Measurements from ENCODE around the gene HDAC4. TPM values are rescaled to one million over a fixed set of nuclear protein-coding genes. Genes with fewer than 3 reads are reported as not detected.

The HDAC4 gene
- polyA plus RNA-seq, 2 of the 4 experiments (the other 2 are of a cell fraction), result 8.6 to 10.4 TPM

DNA sequence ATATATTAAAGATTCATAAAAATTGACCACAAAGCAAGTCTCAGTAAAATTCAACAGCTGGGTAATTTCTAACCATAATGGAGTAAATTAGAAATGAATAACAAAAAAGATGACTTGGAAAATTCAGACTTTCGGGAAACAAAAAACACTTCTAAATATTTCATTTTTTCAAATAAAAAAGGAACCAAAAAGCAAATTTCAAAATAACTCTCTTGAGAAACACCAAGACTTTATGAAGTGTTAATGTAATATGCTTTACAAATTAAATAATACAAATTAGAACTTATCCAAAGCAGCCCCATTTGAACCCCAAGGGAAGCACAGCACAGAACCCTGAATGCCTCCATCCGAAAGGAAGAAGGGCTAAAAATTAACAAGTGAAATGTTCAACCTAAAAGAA, 175.9 kb downstream of the HDAC4 start:
- Histone ChIP-seq H3K9me3 (no peaks in the 10 kb centered on the region), H3K4me2 (no peak overlapping the region), H3K4me3 (no peak overlapping the region), H3K4me1 (peaks cover 47% of the 10 kb centered on the region), H3K27ac (no peak overlapping the region)
- TF ChIP-seq POLR2A (IDR thresholded peaks at IDR 0.05; ENCODE audit: low read length) (no peak), EHF (CRISPR knock-in tag; IDR thresholded peaks at IDR 0.05) (no peak), SMC3 (IDR thresholded peaks at IDR 0.05) (no peak), CHD2 (IDR thresholded peaks at IDR 0.05; ENCODE audit: low read length, partially characterized antibody) (no peak), CTCF (IDR thresholded peaks at IDR 0.05) (no peak)
- WGBS (ENCODE audit: missing lambda C conversion rate), result 93% methylated on average over 2 of the region's 2 CpGs
- ATAC-seq (no peak), DNase-seq (ENCODE audit: low read depth in 1 of 2, low spot score in 1 of 2) (no peak), FAIRE-seq (no peak)
- ChIA-PET CTCF (interaction anchor here (1.8 kb wide), 1 partner anchor 13 kb away, joined by 4 read pairs; no protein-coding TSS in a partner anchor), POLR2A (no interaction called here)

DNA sequence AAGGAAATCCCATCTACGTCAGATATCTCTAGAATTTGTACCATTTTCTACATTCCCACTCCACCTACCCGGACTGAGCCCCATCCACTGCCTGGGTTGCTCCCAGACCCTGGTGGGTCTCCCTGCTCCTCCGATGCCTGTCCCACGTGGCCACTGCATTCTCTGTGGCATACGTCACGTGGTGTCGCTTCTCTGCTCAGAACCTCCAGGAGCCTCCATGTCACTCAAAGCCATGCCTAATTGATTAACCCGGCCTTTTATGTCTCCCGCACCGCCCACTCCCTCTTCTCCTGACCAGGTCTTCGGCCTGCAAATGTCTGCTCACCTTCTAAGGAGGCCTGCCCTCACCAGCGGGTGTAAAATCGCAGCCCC, 176.6 kb downstream of the HDAC4 start:
- FAIRE-seq (no peak), ATAC-seq (no peak), DNase-seq (ENCODE audit: low read depth in 1 of 2, low spot score in 1 of 2) (no peak)
- Histone ChIP-seq H3K27ac (peak overlapping the region in 1 of 2 experiments; percentile 19; a peak in 1 of 6 replicates), H3K4me1 (peaks cover 47% of the 10 kb centered on the region), H3K9me3 (no peaks in the 10 kb centered on the region), H3K4me3 (no peak overlapping the region), H3K4me2 (no peak overlapping the region)
- CTCF ChIA-PET, result no interaction called here
- POLR2A ChIA-PET, result no interaction called here
- TF ChIP-seq POLR2AphosphoS2 (conservative IDR thresholded peaks at IDR 0.05; ENCODE audit: low read length), result no peak
- no peak for TF ChIP-seq ESRRA (IDR thresholded peaks at IDR 0.05; ENCODE audit: borderline replicate concordance, low read length)
- TF ChIP-seq CBX8 (IDR thresholded peaks at IDR 0.05), result no peak
- TF ChIP-seq CHD2 (IDR thresholded peaks at IDR 0.05; ENCODE audit: low read length, partially characterized antibody), result no peak
- TF ChIP-seq HOXB13 (CRISPR knock-in tag; IDR thresholded peaks at IDR 0.05; ENCODE audit: low read depth), result no peak
- TF ChIP-seq PHF8 (IDR thresholded peaks at IDR 0.05; ENCODE audit: borderline replicate concordance, low read depth), result no peak
- TF ChIP-seq NPAS2 (CRISPR knock-in tag; IDR thresholded peaks at IDR 0.05; ENCODE audit: borderline replicate concordance), result no peak
- no peak for TF ChIP-seq FOXS1 (CRISPR knock-in tag; IDR thresholded peaks at IDR 0.05)
- 97% methylated on average over 13 of the region's 13 CpGs for WGBS (ENCODE audit: missing lambda C conversion rate)

- DNase-seq (ENCODE audit: low read depth in 1 of 2, low spot score in 1 of 2), result no peak
- WGBS (ENCODE audit: missing lambda C conversion rate), result 87% methylated on average over 24 of the region's 24 CpGs
- H3K27ac ChIP-seq, result peak overlapping the region in 1 of 2 experiments; percentile 19; a peak in 1 of 6 replicates
- H3K4me2 ChIP-seq, result peak overlapping the region; percentile 5; the same call in 1 of the 3 replicates
- H3K4me1 ChIP-seq, result peaks cover 47% of the 10 kb centered on the region
- H3K9me3 ChIP-seq, result no peaks in the 10 kb centered on the region
- TF ChIP-seq HOXB5 (CRISPR knock-in tag; IDR thresholded peaks at IDR 0.05) (no peak), EHF (CRISPR knock-in tag; IDR thresholded peaks at IDR 0.05) (no peak), ZFP36 (IDR thresholded peaks at IDR 0.05; ENCODE audit: borderline replicate concordance, partially characterized antibody) (no peak), ATOH8 (CRISPR knock-in tag; IDR thresholded peaks at IDR 0.05; ENCODE audit: low read depth) (no peak), EHMT2 (IDR thresholded peaks at IDR 0.05; ENCODE audit: low read depth) (no peak), HOXA7 (CRISPR knock-in tag; IDR thresholded peaks at IDR 0.05) (no peak), MAZ (IDR thresholded peaks at IDR 0.05; ENCODE audit: borderline replicate concordance, low read depth, low read length) (no peak), CEBPB (IDR thresholded peaks at IDR 0.05) (no peak), ZNF302 (CRISPR knock-in tag; IDR thresholded peaks at IDR 0.05) (no peak), GATA3 (IDR thresholded peaks at IDR 0.05; ENCODE audit: borderline replicate concordance) (no peak), POLR2AphosphoS2 (conservative IDR thresholded peaks at IDR 0.05; ENCODE audit: low read length) (no peak), RAD21 (conservative IDR thresholded peaks at IDR 0.05 in 1 of 2, IDR thresholded peaks at IDR 0.05 in 1 of 2) (no peak), MAFK (IDR thresholded peaks at IDR 0.05; ENCODE audit: partially characterized antibody) (no peak), USF2 (IDR thresholded peaks at IDR 0.05) (no peak)
- TF ChIP-seq, protein P1, sequence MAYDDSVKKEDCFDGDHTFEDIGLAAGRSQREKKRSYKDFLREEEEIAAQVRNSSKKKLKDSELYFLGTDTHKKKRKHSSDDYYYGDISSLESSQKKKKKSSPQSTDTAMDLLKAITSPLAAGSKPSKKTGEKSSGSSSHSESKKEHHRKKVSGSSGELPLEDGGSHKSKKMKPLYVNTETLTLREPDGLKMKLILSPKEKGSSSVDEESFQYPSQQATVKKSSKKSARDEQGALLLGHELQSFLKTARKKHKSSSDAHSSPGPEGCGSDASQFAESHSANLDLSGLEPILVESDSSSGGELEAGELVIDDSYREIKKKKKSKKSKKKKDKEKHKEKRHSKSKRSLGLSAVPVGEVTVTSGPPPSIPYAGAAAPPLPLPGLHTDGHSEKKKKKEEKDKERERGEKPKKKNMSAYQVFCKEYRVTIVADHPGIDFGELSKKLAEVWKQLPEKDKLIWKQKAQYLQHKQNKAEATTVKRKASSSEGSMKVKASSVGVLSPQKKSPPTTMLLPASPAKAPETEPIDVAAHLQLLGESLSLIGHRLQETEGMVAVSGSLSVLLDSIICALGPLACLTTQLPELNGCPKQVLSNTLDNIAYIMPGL (CRISPR knock-in tag; IDR thresholded peaks at IDR 0.05; ENCODE audit: borderline replicate concordance), result no peak
- ChIA-PET CTCF (no interaction called here), POLR2A (no interaction called here)
- FAIRE-seq, result no peak
- peak in 1 of 2 experiments; percentile 11; a peak in 1 of 6 replicates for ATAC-seq
- no peak overlapping the region for H3K4me3 ChIP-seq
Measured at GRCh38 chr2:239223310-239224198, 177.3 kb downstream of the HDAC4 start.

Data from A549 (cell line).